Measurements from ENCODE around the gene CDK13. TPM values are rescaled to one million over a fixed set of nuclear protein-coding genes. Genes with fewer than 3 reads are reported as not detected.
A peak's percentile ranks its signal among the peaks of the same experiment; 100 is the strongest.
"Not testable (repeated sequence)": the region's sequence is repeated elsewhere in the genome, so short reads cannot be mapped to it uniquely, and the experiment has no call there.

Gene CDK13
- polyA plus RNA-seq (ENCODE audit: insufficient read length in 4 of 4), result 10 to 100 TPM; 50.8 to 77.3 (median 60.1) TPM

GRCh38 chr7:39949971-39950472 is at the start of gene CDK13:
Gene CDK13, plus strand, starts transcription at chr7:39950256. Its CDS starts 386 bp downstream, at chr7:39950642.
- peak in 3 of 4 donors; percentile 56 to 80 (median 62) for DNase-seq (ENCODE audit: low read depth in 4 of 4, low spot score in 3 of 4)

DNA sequence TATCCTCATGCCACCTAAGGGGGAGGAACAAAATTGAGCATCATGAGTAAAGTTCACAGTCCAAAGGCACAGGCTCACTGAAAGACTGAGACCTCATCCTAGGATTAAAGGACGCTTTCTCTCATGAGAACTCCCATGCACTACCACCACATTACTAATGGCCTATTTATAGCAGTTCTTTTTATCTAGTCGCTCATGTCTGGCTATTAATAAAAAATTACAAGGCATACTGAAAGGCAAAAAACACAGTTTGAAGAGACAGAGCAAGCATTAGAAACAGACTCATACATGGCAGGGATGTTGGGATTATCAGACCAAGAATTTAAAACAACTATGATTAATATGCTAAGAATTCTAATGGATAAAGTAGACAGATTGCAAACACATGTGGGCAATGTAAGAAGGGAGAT is 46.0 kb upstream of the CDK13 start:
- DNase-seq (ENCODE audit: low read depth in 4 of 4, low spot score in 3 of 4), result no peak

- no peak for DNase-seq (ENCODE audit: low read depth in 4 of 4, low spot score in 3 of 4)
Measured at GRCh38 chr7:39908141-39908540, 41.9 kb upstream of the CDK13 start.

DNA sequence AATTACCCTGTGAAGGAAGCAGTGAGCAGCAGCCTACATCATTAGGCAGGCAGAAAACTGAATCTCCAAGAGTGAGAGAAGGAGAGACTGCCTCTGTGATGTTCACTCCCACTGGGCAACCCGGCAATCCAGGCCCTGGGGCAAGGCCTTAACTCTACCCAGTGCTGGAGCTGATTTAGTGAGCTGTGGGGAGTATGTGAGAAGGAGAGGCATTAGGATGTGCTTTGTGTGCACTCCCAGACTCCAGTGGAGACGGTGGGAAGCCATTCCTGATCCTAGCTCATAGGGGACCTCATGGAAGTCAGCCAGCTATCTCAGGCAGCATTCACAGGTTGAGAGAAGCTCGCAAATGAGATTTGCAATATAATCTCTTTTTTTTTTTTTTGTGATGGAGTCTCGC is 41.1 kb upstream of the CDK13 start:
- no peak for DNase-seq (ENCODE audit: low read depth in 4 of 4, low spot score in 3 of 4)

- no peak for DNase-seq (ENCODE audit: low read depth in 4 of 4, low spot score in 3 of 4)
Measured at GRCh38 chr7:39909526-39909925, 40.5 kb upstream of the CDK13 start.

DNA sequence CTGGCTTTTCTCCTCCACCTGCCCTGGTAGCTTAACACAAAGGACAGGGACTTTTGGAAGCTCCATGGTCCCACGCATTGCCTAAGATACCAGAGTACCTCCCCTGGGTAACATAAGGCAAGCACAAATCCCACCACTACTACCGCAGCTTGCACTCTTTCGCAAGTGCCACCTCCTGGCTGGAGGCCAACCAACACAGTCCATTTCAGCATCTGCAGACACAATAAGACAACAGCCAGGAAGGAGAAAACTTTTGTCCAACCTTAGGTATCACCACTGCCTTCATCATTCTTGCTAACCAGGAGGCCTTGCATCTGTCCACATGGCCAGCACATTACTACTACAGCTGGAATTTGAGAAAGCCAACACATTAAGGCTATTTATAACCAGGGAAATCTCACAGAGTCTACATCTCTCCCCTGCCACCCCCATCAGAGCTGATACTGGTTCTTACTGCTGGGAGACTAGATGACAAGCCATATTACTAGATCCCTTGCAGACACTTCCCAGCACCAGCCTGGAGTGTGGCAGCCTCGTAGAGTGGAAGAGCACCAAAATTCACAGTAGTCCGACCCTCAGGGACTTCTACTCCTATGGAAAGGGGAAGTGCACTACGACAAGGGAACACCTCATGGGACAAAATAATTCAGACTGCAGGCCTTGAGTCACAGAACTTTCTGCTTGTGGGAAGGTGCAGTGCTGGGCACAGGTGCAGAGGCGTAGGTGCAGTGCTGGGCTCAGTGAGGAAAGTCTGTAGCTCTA is 39.8 kb upstream of the CDK13 start:
- DNase-seq (ENCODE audit: low read depth in 4 of 4, low spot score in 3 of 4), result no peak

DNA sequence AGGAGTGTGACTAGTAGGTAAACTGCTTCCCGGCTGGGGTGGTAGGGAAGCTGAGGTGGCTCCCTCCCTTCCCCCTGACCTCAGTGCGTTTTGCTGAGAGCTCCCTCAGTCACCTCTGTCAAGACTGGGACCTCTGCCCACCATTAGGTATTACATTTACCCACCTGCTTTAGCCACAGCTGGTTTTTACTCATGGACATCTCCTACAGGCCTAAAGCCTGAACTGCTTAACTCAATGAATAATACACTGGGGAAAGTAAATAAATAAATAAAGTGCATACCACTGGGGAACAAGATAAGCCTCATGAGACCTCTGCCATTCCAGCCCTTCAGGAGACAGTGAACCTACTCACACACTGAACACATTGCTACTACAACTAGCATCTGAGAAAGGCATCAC is 38.9 kb upstream of the CDK13 start:
- no peak for DNase-seq (ENCODE audit: low read depth in 4 of 4, low spot score in 3 of 4)

DNA sequence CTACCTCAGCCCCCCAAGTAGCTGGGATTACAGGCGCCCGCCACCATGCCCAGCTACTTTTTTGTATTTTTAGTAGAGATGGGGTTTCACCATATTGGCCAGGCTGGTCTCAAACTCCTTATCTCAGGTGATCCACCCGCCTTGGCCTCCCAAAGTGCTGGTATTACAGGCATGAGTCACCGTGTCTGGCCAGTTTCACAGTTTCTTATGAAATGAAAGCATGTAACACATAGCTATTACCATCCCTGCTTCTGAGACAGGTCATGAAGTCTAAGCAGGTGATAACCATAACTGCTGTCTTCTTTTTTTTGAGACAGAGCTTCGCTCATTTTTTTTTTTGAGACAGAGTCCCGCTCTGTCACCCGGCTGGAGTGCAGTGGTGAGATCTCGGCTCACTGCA is 34.2 kb upstream of the CDK13 start:
- not testable (repeated sequence) for DNase-seq (ENCODE audit: low read depth in 4 of 4, low spot score in 3 of 4)

DNA sequence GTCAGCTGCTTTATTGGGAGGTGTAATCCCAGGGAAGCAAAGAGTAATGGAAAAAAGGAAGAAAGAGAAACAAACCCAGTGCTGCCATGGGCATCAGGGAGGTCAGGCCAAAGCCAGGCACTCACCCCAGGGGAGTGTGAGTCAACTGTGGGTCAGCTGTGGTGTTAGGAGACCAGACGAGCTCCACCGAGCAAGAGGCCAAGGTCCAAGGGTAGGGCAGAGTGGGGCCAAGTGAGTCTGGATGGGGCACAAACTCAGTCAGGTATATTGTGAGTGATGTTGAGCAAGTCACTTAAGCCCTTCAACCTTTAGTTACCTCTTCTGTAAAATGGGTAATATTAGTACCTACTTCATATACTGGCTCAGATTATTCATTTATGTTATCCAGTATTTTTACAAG is 30.4 kb upstream of the CDK13 start:
- DNase-seq (ENCODE audit: low read depth in 4 of 4, low spot score in 3 of 4), result no peak

DNA sequence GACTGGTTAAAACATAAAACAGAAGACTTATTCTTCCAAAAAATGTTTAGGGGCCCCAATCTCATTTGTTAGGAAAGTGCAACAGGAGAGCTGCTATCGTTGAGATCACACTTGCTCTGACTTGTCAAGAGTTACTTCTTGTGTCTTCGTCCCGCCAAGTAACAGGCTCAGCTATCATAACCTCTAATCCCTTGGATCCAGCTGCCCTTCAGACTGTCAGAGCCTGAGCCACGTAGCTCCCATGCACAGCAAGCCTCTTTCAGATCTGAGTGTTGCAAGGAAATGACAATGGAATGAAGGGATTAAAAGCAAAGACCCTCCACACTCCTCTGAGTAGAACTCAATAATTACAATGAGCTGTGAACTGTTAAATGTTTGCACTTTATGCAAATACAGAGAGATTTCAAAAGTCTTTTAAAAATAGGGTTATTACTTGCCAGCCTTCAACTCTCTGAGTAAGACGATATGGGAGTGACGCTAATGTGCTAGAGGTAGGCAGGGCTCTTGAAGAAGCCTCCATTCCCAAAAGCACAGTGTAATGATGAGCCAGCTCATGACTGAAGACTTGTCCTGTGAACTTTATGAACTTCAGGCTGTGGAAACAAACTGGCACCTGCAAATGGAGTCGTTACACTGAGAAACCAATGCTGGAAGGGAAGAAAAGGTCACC is 28.4 kb upstream of the CDK13 start:
- no peak for DNase-seq (ENCODE audit: low read depth in 4 of 4, low spot score in 3 of 4)

DNA sequence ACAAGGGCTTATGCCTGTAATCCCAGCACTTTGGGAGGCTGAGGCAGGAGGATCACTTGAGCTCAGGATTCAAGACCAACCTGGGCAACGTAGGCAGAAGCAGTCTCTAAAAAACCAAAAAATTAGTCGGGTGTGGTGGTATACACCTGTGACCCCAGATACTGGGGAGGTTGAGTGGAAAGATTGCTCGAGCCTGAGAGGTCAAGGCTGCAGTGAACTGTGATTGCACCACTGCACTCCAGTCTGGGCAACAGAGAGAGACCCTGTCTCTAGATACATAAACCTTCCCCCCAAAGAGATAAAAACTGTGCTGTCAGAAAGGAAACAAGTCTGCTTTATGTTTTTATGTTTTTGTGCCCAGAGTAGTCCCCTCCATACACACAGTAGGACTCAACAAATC is 27.5 kb upstream of the CDK13 start:
- no peak for DNase-seq (ENCODE audit: low read depth in 4 of 4, low spot score in 3 of 4)

GRCh38 chr7:39923091-39923490 is 27.0 kb upstream of the CDK13 start:
- no peak for DNase-seq (ENCODE audit: low read depth in 4 of 4, low spot score in 3 of 4)

- DNase-seq (ENCODE audit: low read depth in 4 of 4, low spot score in 3 of 4), result no peak
Measured at GRCh38 chr7:39924122-39924521, 25.9 kb upstream of the CDK13 start.

DNA sequence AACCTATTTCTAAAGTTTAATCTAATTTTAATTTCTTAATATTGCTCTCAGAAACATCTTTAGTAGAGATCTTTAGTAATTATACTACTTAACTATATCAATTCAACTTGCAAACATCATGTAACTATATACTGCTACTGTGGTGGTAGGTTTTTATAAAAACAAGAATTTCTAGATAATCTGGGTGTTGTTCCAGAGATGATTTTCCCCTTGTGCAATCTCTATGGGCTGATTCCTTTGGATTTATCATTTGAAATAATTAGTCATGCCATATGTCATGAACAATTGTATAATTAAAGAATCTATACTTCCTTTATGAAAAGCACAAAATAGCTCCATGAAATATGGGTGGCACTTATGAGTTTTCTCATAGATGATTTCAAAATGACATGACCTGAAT is 23.9 kb upstream of the CDK13 start:
- no peak for DNase-seq (ENCODE audit: low read depth in 4 of 4, low spot score in 3 of 4)

- no peak for DNase-seq (ENCODE audit: low read depth in 4 of 4, low spot score in 3 of 4)
Measured at GRCh38 chr7:39927018-39927417, 23.0 kb upstream of the CDK13 start.

- DNase-seq (ENCODE audit: low read depth in 4 of 4, low spot score in 3 of 4), result no peak
Measured at GRCh38 chr7:39934132-39934531, 15.9 kb upstream of the CDK13 start.

GRCh38 chr7:39936761-39937160 is 13.3 kb upstream of the CDK13 start:
- no peak for DNase-seq (ENCODE audit: low read depth in 4 of 4, low spot score in 3 of 4)

DNA sequence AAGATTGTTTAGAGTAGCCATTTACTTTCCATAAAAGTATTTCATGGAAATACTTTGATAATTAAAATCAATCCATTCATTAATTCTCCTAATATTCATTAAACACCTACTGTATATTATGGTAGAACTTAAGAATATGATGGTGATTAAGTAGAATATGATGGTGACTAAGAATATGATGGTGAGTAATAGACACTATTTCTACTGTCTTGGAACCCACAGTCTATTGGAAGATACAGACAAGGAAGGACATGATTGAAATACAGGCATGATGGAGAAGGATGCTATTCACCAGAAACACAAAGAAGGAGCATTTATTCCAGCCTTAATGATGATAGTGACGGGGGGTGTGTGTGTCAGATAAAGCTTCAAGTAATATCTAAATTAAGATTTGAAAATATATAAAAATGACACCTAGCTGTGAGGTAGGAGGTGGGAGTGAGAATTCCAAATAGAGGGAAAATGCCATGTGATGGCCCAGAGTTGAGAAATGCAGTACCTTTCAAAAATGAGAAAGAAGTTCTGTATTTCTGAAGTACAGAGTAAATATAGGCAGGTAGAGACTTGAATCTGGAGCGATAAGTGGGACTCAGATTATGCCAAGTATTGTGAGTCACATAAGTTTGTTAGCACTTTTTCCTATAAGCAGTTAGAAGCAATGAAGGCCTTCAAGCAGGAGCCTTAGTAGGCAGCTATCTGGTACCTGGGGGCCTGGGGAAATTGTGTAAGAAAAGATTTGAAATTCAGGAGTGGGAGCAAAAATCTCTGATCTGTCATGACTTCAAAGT is 12.5 kb upstream of the CDK13 start:
- DNase-seq (ENCODE audit: low read depth in 4 of 4, low spot score in 3 of 4), result no peak

GRCh38 chr7:39942883-39943282 is 7.2 kb upstream of the CDK13 start:
- DNase-seq (ENCODE audit: low read depth in 4 of 4, low spot score in 3 of 4), result no peak

GRCh38 chr7:39946693-39947092 is 3.4 kb upstream of the CDK13 start:
- DNase-seq (ENCODE audit: low read depth in 4 of 4, low spot score in 3 of 4), result no peak

- no peak for DNase-seq (ENCODE audit: low read depth in 4 of 4, low spot score in 3 of 4)
Measured at GRCh38 chr7:39948375-39948955, 1.6 kb upstream of the CDK13 start.

All from right renal pelvis (tissue), 4 donors.